Tibial nerve (tissue), 4 donors: ENCODE measurements around the gene RAB3B. TPM values are rescaled to one million over a fixed set of nuclear protein-coding genes. Genes with fewer than 3 reads are reported as not detected.

ENCODE experiments used
- DNase-seq, 2 donors: peaks; one replicate each; pipeline ENCODE4 v3.0.0-alpha.2; 2019; ENCODE audit warnings: low spot score in 2 of 2
- H3K27ac ChIP-seq, 4 donors: fragments of 200-600 bp; sonication (generic) in 3 of 4; one replicate each; pipeline ENCODE4 v1.5.1; 2017 to 2019; ENCODE audit warnings: mild to moderate bottlenecking in 1 of 4
- H3K27me3 ChIP-seq, 2 donors: fragments of 200-600 bp; sonication (generic) in 1 of 2; one replicate each; pipeline versions ENCODE4 v1.5.1 to v1.6.0; 2017 to 2019
- H3K36me3 ChIP-seq, 3 donors: fragments of 200-600 bp; sonication (generic); one replicate each; pipeline ENCODE4 v1.5.1; 2018 to 2019
- H3K4me1 ChIP-seq, 4 donors: fragments of 200-600 bp; sonication (generic) in 3 of 4; one replicate each; pipeline ENCODE4 v1.5.1; 2017 to 2019
- H3K4me3 ChIP-seq, 4 donors: fragments of 200-600 bp; sonication (generic) in 3 of 4; one replicate each; pipeline ENCODE4 v1.5.1; 2017 to 2019; ENCODE audit warnings: mild to moderate bottlenecking in 1 of 4, moderate library complexity in 1 of 4
- H3K9me3 ChIP-seq, 4 donors: fragments of 200-600 bp; sonication (generic) in 3 of 4; one replicate each; pipeline ENCODE4 v1.5.1; 2017 to 2019
- EP300 ChIP-seq, 2 donors: sonication (generic); formaldehyde crosslinking; IDR thresholded peaks; one replicate each; pipeline ENCODE4 v1.6.1; 2017; ENCODE audit warnings: antibody characterized with exemption in 2 of 2, mild to moderate bottlenecking in 1 of 2
- POLR2A ChIP-seq, 2 donors: fragments of 450-650 bp; IDR thresholded peaks; one replicate each; pipeline ENCODE4 v1.6.1; 2017; ENCODE audit warnings: antibody characterized with exemption in 2 of 2, mild to moderate bottlenecking in 2 of 2, moderate library complexity in 2 of 2
- WGBS, 2 donors: methylation state at CpG; one replicate each; pipeline ENCODE4 v1.1.5; 2018; 5-methylcytosine and 5-hydroxymethylcytosine counted together
- total RNA-seq, 4 donors: library from RNA; depleted of rRNA; stranded (reverse); fragments of >200 nt; gene quantifications; one replicate each; pipeline ENCODE4 v1.1.0, GENCODE V29; 2016
- TF ChIP-seq, protein P1 (sequence below), 5 experiments: fragments of 200-600 bp in 3 of 5; fragments of 450-650 bp in 2 of 5; sonication (generic) in 3 of 5; IDR thresholded peaks; one replicate each; pipeline ENCODE4 v1.5.1; 2016 to 2019; ENCODE audit warnings: antibody characterized with exemption in 5 of 5, mild to moderate bottlenecking in 3 of 5, moderate library complexity in 2 of 5

RAB3B gene
- total RNA-seq, 4 donors from 2014 or later: under 0.01 to 0.39 TPM; not detected in 2

DNA sequence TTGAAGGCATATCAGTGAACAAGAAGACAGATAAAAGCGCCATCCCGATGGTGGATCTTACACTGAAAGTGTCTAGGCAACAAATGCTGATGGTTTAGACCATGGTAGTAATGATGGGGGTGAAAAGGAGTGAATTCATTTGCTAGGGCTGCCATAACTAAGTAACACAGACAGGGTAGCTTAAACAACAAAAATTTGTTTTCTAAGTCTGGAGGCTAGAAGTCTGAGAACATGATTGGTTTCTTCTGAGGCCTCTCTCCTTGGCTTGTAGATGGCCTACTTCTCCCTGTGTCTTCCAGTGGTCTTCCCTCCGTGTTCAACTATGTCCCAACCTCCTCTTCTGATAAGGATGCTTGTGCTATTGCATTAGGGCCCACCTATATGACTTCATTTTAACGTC is 13.4 kb upstream of the RAB3B start:
- Histone ChIP-seq H3K27ac (no peak overlapping the region), H3K4me3 (no peak overlapping the region), H3K36me3 (no peaks in the 10 kb centered on the region), H3K4me1 (no peaks in the 10 kb centered on the region), H3K27me3 (peaks cover 0 to 32% of the 10 kb centered on the region in 2 donors), H3K9me3 (no peaks in the 10 kb centered on the region)
- no peak for DNase-seq
- no peak for TF ChIP-seq EP300 (IDR thresholded peaks at IDR 0.05)
- TF ChIP-seq POLR2A (IDR thresholded peaks at IDR 0.05): no peak
- TF ChIP-seq, protein P1, sequence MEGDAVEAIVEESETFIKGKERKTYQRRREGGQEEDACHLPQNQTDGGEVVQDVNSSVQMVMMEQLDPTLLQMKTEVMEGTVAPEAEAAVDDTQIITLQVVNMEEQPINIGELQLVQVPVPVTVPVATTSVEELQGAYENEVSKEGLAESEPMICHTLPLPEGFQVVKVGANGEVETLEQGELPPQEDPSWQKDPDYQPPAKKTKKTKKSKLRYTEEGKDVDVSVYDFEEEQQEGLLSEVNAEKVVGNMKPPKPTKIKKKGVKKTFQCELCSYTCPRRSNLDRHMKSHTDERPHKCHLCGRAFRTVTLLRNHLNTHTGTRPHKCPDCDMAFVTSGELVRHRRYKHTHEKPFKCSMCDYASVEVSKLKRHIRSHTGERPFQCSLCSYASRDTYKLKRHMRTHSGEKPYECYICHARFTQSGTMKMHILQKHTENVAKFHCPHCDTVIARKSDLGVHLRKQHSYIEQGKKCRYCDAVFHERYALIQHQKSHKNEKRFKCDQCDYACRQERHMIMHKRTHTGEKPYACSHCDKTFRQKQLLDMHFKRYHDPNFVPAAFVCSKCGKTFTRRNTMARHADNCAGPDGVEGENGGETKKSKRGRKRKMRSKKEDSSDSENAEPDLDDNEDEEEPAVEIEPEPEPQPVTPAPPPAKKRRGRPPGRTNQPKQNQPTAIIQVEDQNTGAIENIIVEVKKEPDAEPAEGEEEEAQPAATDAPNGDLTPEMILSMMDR (IDR thresholded peaks at IDR 0.05): no peak
- WGBS, 2 donors: 59 to 65% methylated on average over 4 of the region's 4 CpGs

DNA sequence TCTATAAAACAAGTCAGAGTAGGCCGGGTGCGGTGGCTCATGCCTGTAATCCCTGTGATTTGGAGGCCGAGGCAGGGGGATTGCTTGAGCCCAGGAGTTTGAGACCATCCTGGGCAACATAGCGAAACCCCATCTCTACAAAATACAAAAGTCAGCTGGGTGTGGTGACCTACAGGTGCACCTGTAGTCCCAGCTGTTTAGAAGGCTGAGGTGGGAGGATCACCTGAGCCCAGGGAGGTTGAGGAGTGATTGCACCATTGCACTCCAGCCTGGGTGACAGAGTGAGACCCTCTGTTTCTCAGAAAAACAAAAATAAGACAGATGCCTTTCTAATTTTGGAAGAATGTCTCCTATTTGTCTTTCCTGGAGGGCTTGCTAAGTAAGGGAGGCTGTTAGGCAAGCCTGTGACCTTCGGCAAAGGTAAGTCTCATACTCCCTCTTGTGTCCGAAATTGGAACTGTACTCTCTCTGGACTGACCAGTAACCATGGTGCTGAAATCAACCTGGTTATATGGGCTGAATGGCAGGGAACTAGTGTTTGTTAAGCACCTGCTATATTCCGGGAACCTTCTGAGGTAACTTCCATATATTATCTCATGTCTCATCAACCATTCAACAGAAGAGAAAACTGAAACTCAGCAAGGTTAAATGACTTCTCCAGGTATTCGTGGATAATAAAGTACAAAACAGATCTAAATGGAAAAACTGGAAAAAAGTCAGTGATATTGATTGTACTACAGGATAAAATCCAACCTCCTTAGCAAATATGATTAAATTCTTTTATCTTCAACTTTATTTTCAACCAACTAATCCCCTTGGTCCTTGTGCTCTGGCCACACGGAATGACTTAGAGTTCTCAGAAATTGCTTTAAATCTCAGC is 11.8 kb upstream of the RAB3B start:
- TF ChIP-seq, protein P1 (IDR thresholded peaks at IDR 0.05): peak; percentile 77 to 88 (median 81)
- TF ChIP-seq POLR2A (IDR thresholded peaks at IDR 0.05): no peak
- Histone ChIP-seq H3K4me1 (no peaks in the 10 kb centered on the region), H3K27me3 (peaks cover 0 to 30% of the 10 kb centered on the region in 2 donors), H3K27ac (no peak overlapping the region), H3K4me3 (no peak overlapping the region), H3K36me3 (no peaks in the 10 kb centered on the region), H3K9me3 (no peaks in the 10 kb centered on the region)
- peak in 1 of 2 donors; percentile 95 for DNase-seq
- 52 to 53% methylated on average over 9 of the region's 9 CpGs for WGBS, 2 donors

DNA sequence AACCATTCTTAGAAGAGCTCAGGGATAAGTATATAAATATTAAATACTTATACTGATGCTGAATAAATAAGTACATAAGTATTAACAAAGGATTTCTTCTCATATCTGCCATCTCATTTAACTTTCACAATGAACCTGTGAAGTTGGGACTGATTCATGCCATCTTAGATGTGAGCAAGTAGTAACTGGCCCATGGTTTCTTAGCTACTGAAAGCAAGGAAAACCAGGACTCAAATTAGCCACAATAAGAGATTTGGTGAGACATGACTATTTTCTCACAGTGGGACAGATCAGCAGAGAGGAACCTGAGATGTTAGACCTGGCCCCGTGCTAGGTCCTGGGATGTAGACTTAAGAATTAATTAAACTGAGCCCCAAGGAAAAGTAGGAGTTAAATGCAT is 8.2 kb upstream of the RAB3B start:
- H3K36me3 ChIP-seq: no peaks in the 10 kb centered on the region
- no peak for DNase-seq
- no peak overlapping the region for H3K27ac ChIP-seq
- TF ChIP-seq POLR2A (IDR thresholded peaks at IDR 0.05) (no peak), EP300 (IDR thresholded peaks at IDR 0.05) (no peak)
- TF ChIP-seq, protein P1 (IDR thresholded peaks at IDR 0.05): no peak
- H3K27me3 ChIP-seq: peaks cover 0 to 8% of the 10 kb centered on the region in 2 donors
- H3K4me1 ChIP-seq: no peaks in the 10 kb centered on the region
- no peaks in the 10 kb centered on the region for H3K9me3 ChIP-seq
- 88 to 93% methylated on average over 1 of the region's 1 CpG for WGBS, 2 donors
- H3K4me3 ChIP-seq: no peak overlapping the region

DNA sequence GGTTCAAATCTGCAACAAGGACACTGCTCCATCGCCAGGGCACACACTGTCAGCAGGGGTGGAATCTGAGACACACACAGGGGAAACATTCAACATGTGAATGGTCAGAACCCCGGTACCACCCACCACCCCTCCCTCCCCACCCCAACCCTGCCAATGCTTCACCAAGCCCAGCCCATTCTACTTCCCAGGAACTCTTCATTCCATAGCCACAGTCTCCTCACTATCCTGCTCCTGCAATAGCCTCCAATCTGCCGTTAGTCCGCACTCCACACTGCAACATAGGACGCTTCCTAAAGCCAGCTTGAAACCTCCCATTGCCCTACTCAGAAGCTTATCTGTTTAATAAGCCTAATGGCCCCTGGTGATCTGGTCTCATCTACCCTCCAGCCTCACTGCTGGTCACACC is 7.5 kb upstream of the RAB3B start:
- Histone ChIP-seq H3K27ac (no peak overlapping the region), H3K4me1 (no peaks in the 10 kb centered on the region), H3K4me3 (no peak overlapping the region), H3K27me3 (peaks cover 0 to 8% of the 10 kb centered on the region in 2 donors), H3K9me3 (no peaks in the 10 kb centered on the region), H3K36me3 (no peaks in the 10 kb centered on the region)
- no peak for DNase-seq
- WGBS, 2 donors: 42 to 43% methylated on average over 5 of the region's 5 CpGs
- TF ChIP-seq, protein P1 (IDR thresholded peaks at IDR 0.05): no peak
- TF ChIP-seq EP300 (IDR thresholded peaks at IDR 0.05): no peak
- TF ChIP-seq POLR2A (IDR thresholded peaks at IDR 0.05): no peak
